Lower leg skin (tissue), 3 donors: Measurements from ENCODE around the gene GON7.

Experiments used
- CTCF ChIP-seq, 3 donors: fragments of 450-650 bp; IDR thresholded peaks; one replicate each; pipeline ENCODE4 v1.5.1; 2016; ENCODE audit warnings: antibody characterized with exemption in 3 of 3, mild to moderate bottlenecking in 3 of 3, moderate library complexity in 2 of 3
- POLR2A ChIP-seq, 2 donors: fragments of 450-650 bp; IDR thresholded peaks; one replicate each; pipeline ENCODE4 v1.6.1; 2016 to 2017; ENCODE audit warnings: antibody characterized with exemption in 2 of 2, mild to moderate bottlenecking in 1 of 2, moderate library complexity in 1 of 2

GRCh38 chr14:93185349-93185720 is 21.5 kb downstream of the GON7 start:
- TF ChIP-seq CTCF (IDR thresholded peaks at IDR 0.05) (no peak), POLR2A (IDR thresholded peaks at IDR 0.05) (no peak)
